OCI-LY1 (cell line): Measurements from ENCODE around the gene SRBD1.

Experiments
- CTCF ChIP-seq: fragments of 200-600 bp; sonication (generic), shearing (Covaris generic); IDR thresholded peaks from 2 replicates; pipeline ENCODE4 v1.5.1; 2017; ENCODE audit warnings: mild to moderate bottlenecking, antibody characterized with exemption, low read length, moderate library complexity, mixed read lengths
- EZH2 ChIP-seq: fragments of 200-600 bp; sonication (generic), shearing (Covaris generic); IDR thresholded peaks from 2 replicates; pipeline ENCODE4 v1.8.0; 2017; ENCODE audit warnings: borderline replicate concordance, mixed run types, mild to moderate bottlenecking, antibody characterized with exemption, low read length, moderate library complexity, mixed read lengths

GRCh38 chr2:45380131-45380836, 230.8 kb downstream of the SRBD1 start:
- TF ChIP-seq CTCF (no peak), EZH2 (no peak)
